HG03354 (cell line): ENCODE data around the gene CRYGS.
"Not testable (repeated sequence)": the region's sequence is repeated elsewhere in the genome, so short reads cannot be mapped to it uniquely, and the experiment has no call there.

Source experiments
- ATAC-seq: cut with Tn5 transposase; IDR thresholded peaks from one replicate; pipeline ENCODE4 v1.9.1; 2021; ENCODE audit warnings: mild to moderate bottlenecking; ENCODE audit not compliant: unreplicated experiment, poor library complexity, severe bottlenecking

Gene CRYGS

DNA sequence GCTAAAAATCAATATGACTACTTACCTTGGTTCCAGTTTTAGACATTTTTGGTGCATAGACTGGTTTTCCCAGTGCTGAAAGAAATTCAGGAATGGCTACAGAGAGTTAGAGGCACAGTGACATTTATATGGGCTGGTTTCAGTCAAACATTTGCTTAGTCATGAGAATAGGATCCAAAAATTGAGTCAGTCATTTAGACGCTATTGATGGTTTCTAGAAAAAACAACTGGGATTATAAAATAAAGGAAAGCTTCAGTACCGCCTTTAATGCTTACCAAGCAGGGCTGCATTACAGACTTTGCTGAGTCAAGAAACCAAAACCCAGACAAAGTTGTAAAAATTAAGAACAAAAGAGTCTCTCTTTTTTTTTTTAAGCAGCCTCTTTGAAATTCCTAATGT lies at the start of gene CRYGS:
CRYGS (minus strand) TSS at position 100 of the 400 bp plus-strand sequence; CDS start at position 46, 54 bp downstream.
- ATAC-seq: no peak

DNA sequence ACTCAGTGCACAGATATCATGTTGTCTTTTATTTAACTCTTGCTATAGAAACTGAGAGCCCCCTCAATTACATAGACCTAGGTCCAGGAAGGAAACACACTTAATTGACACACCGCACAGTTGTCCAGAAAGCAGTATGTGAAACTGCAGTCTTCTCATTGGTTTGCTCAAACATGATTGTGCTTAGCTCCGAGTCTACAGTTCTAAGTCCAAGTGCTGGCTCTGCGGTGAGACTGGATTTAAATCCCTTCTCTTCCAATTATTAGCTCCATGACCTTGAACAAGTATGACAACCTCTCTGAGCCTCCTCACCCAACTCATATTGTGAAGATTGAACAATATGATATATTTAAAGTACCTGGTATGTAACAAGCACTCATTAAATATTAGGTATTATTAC lies 49.7 kb upstream of the CRYGS start:
- ATAC-seq: no peak

DNA sequence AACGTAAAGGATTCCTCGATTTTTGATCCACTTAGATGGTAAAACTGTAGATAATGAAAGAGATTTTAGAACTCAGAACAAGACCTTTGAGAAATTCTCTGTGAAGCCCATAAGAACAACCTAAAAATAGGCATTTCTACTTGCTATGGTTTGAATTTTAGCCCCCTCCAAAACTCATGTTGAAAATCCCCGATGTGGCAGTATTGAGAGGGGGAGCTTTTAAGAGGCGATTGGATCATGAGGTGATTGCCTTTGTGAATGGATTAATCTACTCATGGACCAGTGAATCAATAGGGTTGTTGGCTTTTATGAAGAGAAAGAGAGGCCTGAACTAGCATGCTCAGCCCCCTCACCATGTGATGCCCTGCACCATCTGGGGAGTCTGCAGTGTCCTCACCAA lies 48.5 kb upstream of the CRYGS start:
- no peak for ATAC-seq

DNA sequence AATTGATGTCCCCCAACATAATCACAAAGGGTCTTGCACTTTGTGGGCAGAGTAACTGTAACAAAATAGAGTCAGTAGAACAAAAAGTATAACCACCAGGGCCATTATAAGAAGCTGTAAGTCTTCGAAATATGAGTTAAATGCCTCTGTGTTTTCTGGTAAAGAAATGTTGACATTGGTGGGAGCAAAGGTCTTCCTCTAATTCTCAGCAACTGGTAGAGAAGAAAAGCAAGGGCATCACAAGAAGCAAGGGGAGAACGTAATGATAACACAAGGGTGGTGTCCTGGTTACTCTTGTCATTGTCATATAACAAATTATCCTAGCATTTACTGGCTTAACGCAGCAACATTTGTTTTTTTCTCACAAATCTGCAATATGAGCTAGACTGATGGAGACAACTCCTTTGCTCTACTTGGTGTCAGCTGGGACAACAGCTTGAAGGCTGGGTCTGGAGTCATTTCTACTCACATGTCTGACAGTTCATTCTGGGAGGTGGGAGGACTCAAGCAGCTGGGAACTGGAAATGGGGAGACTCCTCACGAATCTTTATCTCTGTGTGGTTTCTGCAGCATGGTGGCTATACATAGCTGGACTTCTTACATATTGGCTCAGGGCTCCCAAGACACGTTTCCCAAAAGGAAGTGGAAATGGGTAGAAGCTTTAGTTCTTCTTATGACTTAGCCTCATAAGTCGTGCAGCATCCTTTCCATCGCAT lies 46.6 kb upstream of the CRYGS start:
- ATAC-seq: no peak

DNA sequence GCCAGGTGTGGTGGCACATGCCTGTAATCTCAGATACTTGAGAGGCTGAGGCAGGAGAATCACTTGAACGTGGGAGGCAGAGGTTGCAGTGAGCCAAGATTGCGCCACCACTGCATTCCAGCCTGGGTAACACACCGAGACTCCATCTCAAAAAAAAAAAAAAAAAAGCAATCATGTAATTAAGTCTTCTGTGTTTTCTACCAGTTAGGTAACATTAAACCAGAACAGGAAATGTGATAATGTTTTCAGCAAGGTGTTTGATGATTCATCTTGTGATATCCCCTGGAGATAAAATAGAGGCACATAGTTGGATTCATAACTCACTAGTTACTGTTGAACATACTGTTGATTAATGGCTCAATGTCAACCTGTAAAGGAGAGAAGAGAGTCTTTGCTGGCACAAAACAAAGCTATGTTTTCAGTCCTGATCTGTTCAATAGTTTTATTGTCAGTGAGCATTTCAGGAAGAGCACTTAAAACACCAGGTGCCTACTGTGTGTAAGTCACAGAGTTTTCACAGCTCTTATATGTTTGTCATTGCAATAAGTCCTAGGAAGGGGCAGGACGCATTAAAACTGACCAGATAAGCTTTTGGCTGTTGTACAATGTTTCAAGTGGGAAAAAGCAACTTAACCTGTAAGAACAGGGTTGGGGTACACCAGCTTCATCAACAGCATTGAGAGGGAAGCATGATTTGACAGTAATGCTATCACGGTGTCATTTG lies 45.8 kb upstream of the CRYGS start:
- ATAC-seq: no peak

DNA sequence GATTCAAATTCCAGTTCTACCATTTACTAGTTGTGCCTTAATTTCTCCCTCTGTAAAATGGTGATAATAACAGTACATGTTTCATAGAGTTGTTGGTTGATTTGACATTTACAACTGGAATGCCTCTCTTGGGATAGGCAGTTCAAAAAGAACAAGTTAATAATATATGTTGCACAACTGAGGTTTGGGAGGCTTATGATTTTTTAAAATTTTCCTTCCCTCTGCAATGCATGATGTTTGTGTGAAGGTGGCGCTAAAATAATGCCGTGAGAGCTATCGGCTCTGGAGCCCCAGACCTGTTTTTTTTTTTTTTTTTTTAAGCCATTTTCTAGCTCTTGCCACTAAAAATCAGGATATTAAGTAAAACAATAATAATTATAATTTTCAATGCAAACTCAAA lies 44.9 kb upstream of the CRYGS start:
- ATAC-seq: no peak

DNA sequence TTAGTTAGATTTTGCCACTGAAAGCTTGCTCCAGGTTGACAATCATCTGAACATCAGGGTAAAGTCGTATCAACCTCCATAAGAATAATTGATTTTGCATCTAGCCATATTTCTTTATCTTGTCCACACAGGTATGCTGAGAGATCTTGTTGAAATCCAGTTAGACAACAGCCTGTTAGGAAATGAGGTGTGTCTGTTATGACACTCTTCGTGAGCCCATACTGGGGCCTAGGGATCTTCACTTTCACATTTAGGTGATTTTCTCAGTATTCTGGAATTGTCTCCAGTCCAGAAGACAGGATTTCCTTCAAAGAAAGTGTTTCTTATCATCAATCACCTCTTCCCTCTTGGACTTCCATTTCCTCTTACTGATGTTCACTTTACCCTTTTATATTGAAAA lies 44.5 kb upstream of the CRYGS start:
- ATAC-seq: no peak

DNA sequence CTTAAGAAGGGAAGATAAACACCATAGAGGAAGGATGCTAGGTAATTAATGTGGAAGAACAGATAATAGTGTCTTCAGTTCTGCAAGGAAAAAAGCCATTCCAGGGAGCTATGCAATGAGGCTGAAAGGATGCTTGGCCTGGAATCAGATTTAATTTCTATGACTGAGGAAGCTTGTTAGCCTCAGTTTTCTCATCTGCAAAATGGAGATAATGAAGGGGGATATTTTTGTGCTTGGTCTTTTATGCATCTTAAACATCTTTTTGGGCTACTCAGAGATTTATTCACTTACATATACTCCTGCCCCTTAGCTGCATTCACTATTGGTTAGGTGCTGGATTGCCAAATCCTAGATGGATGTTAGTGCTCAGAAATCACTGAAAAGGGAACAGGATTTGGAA lies 43.0 kb upstream of the CRYGS start:
- ATAC-seq: no peak

DNA sequence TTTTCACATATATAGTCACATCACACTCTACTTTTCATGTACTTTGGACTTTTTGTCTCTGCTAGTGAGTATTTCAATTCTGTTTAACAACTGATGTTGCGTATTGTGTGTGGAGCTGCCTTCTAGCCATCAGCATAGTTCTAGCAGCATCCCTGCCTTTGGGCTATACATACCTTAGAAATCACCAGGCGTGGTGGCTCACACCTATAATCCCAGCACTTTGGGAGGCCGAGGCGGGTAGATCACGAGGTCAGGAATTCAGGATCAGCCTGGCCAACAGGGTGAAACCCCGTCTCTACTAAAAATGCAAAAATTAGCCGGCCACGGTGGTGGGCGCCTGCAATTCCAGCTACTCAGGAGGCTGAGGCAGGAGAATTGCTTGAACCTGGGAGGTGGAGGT lies 42.1 kb upstream of the CRYGS start:
- ATAC-seq: not testable (repeated sequence)

DNA sequence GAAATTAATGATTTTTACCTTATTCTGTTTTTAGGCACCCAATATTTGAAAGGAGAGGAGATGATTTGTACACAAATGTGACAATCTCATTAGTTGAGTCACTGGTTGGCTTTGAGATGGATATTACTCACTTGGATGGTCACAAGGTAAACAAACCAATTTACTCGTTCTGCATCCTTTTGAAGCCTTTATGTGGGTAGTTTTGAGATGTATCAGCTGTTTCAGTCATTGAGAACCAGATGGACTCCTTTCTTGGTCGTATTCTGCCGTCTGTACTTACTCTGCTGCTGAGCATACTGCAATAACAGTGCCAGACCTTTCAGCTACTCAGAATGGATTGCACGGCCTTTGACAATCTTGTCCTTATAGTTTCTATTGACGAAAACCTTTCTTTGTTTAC lies 39.7 kb upstream of the CRYGS start:
- ATAC-seq: no peak

DNA sequence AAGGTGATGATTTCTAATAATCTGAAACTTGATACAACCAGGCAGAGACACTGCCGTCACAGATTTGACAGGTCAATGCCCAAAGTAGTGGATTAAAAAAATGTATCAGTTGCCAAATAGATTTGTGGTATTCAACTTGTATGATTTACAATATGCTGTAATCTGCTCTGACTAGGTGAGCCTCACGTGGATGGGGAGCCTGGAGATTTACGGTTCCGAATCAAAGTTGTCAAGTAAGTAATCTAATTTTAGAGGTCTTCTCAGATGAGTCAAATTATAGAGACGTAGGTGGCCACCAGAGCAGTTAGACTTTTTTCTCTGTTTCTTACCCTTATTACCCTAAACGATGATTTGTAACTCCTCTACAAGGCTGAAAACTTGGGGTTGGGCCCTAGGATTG lies 38.4 kb upstream of the CRYGS start:
- ATAC-seq: no peak

DNA sequence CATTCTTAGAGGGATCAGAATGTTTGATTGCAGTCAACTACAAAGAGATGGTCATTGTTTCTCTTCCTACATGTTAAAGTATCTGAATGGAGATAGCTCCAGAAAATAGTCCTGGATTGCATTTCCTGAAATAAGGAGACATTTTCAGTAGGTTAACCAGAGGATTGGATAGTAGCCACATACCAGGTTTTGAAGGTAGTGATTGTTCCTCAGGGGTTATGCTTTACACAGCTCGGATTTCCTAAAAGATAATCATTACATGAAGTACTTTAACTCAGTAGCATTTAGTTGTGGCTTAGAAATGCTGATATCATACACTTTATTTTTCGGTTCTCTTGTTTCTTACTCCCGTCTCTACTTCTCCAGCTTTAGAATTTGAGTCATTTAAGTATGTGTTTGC lies 36.6 kb upstream of the CRYGS start:
- no peak for ATAC-seq

DNA sequence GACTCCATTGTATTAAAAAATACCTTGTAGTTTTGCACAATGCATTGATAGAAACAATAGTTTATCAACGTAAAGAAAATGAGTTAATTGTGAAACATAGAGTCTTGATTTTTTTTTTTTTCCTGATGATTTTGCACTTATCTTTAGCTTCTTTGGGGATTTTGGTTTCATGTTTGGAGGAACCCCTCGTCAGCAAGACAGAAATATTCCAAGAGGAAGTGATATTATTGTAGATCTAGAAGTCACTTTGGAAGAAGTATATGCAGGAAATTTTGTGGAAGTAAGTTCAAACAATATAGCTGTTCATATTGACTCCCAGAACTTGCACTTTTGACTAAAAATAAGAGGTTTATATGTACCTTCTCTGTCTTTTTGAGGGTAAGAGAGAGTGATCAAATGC lies 33.3 kb upstream of the CRYGS start:
- no peak for ATAC-seq

DNA sequence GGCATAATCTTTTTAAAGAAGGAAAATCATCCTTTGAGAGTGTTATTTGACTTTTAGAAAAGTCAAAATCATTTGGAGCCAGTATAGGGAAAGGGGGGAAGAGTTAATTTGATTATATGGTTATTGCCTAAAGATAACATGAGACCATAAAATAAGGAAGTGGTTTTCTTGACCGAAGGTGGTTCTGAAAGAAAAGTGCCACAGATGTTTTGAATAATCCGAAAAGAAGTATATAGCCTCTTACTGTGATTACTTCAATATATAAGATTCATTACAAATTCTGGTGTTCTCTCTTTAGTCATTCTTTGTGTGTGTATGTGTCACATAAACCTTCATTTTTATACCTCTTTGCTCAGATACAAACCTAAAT lies 27.4 kb upstream of the CRYGS start:
- no peak for ATAC-seq

DNA sequence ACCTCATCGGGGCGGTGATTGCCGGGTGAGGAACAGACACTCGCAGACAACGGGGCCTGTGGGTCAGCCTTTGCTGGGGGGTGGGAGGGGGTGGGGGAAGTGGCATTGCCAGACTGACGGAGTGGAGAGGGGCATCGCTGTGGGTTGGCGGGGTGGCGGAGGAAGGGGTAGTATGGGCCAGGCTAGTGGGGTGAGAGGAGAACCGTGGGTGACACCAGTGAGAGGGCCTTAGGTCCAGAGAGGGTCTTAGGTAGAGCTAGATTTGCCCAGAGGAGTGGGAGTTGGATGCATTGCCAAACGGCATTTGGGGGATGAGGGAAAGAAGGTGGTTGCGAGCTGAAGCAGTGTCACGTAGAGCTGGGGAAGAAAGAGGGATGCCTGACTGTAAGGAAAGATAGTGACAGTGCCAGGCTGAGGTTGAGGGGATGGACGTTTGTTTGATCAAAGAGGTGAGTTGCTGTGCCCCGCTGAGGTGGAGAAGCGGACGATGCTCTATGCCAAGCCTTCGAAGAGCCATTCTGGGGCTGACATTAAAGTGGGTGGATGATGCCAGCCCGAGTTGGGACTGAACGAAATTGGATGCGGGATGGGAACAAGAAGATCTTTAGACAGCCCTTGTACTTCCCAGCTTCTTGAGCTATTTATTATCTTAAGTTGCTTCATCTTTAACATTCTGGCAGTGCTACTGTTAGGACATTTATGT lies 26.9 kb upstream of the CRYGS start:
- no peak for ATAC-seq

DNA sequence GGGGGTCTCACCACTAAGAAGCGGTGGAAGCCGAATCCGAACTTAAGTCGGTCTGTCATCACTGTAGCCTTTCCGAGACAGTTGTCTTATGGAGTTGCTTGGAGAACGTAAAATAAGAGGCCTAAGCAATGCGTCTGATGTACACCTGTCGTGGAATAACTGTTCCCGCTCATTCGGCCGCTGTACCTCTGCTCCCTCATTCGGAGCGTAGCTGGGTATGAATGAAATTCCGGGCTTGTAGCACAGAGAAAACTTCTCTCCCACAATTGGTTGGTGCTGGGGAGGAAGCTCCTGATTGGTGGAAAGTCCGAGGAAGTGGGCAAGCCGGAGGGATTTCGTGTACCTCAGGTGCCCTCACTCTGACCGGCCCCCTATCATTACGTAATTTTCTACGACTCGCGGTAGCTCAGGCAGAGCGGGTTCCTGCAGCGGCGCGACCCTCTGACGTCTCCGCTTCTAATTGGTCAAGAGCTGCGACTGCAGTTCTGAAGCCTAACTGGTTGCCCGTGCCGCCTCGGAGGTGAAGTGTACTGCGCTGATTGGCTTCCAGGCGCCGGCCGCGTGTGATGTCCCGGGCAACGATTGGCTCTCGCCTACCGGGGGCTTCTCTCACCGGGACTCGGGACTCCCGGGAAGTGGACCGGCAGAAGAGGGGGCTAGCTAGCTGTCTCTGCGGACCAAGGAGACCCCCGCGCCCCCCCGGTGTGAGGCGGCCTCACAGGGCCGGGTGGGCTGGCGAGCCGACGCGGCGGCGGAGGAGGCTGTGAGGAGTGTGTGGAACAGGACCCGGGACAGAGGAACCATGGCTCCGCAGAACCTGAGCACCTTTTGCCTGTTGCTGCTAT lies 26.1 kb upstream of the CRYGS start, which contains the start of gene DNAJB11:
DNAJB11 (plus strand) TSS at position 625 of the 845 bp plus-strand sequence; CDS start at position 803, 178 bp downstream.
- peak; percentile 87 for ATAC-seq

DNA sequence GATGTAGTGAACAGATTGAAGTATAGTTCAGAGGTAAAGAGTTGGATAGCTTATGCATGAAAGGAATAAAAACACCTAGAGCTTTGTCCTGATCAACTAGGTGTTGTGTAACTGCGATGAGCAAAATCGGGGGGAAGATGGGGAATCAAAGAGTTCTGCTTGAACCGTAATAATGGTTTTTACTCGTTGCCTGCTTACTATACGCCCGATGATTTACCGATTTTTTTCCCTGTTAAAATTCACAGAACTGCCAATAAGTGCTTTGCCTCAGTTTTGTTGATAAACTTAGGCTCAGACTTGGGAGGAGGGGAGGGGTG lies 25.6 kb upstream of the CRYGS start:
- ATAC-seq: no peak

DNA sequence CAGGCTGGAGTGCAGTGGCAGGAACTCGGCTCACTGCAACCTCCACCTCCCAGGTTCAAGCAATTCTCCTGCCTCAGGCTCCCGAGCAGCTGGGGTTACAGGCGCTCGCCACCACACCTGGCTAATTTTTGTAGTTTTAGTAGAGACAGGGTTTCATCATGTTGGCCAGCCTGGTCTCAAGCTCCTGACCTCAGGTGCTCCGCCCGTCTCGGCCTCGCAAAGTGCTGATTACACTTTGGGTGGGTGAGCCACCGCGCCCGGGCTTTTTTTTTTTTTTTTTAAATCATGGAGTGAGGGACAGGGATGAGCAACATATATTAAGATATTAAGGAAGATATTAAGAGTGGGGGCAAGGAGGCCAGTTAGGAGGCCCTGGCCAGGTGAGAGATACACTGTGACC lies 25.2 kb upstream of the CRYGS start:
- not testable (repeated sequence) for ATAC-seq

DNA sequence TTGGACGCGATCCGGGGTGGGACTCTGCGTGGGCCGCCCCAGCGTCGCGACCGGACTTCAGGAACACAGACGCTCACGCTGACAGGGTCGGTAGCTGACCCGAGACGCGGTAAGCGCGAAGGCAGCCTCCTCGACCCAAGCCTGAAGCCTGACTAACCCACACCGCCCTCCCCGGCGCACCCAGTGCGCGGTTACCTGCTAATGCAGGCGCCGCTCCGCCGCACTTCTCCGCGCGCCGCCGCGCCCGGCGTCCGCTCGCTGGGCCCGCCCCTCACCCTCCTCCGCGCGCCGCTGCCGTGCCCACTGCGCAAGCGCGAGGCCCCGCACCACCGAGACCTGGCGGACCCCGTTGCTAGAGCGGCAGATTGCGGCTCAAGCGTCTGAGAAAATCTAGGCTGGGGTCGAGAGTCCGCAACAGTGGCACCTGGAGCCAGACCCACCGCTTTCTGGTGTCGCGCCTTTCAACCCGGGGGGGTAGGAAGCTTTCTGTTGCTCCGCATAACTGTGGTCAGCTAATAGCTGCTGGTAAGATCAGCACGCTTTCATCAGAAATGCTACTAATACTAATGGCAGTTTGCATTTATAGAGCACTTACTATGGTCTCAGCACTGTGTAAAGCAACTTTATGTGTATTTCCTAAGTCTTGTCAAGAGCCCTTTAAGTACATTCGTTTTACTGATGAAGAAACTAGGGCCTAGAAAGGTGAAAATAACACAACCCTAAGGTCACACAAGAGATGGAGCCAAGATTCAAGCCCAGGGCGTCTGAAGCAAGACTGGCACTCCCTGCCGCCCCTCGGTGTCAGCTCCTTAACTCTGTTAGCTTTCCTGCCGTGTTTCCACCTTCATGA lies 23.1 kb upstream of the CRYGS start, which contains the start of gene TBCCD1:
TBCCD1 (minus strand) TSS at position 268 of the 850 bp plus-strand sequence. CDS start 3,010 bp downstream, outside the sequence.
- ATAC-seq: peak; percentile 55
